ENCODE results near the gene HOMER3.
"Not testable (repeated sequence)": the region's sequence is repeated elsewhere in the genome, so short reads cannot be mapped to it uniquely, and the experiment has no call there.

HOMER3 gene

GRCh38 chr19:18922228-18922985 is 18.6 kb downstream of the HOMER3 start:
- no peak for DNase-seq

GRCh38 chr19:18921593-18921992 is 19.4 kb downstream of the HOMER3 start:
- no peak for DNase-seq

GRCh38 chr19:18920400-18920799 is 20.6 kb downstream of the HOMER3 start:
- no peak for DNase-seq

- DNase-seq = no peak
These were observed 21.2 kb downstream of the HOMER3 start for GRCh38 chr19:18919900-18920214.

- peak; percentile 99 for DNase-seq
These were observed 21.7 kb downstream of the HOMER3 start, which contains the start of the genes COPE and DDX49 for GRCh38 chr19:18919086-18919899. Gene COPE (minus strand): TSS chr19:18919387. CDS start chr19:18919348, 39 bp downstream. Gene DDX49 (plus strand): TSS chr19:18919715. CDS start chr19:18919742, 27 bp downstream.

- not testable (repeated sequence) for DNase-seq
These were observed 23.4 kb downstream of the HOMER3 start for GRCh38 chr19:18917593-18917992.

GRCh38 chr19:18915639-18916038 is 25.4 kb downstream of the HOMER3 start:
- peak; percentile 54 for DNase-seq

GRCh38 chr19:18913466-18913865 is 27.6 kb downstream of the HOMER3 start:
- DNase-seq = no peak

GRCh38 chr19:18912933-18913332 is 28.1 kb downstream of the HOMER3 start:
- DNase-seq = no peak

GRCh38 chr19:18910801-18911436 is 30.1 kb downstream of the HOMER3 start:
- DNase-seq = no peak

- DNase-seq = no peak
These were observed 31.0 kb downstream of the HOMER3 start for GRCh38 chr19:18910010-18910409.

- no peak for DNase-seq
These were observed 31.9 kb downstream of the HOMER3 start for GRCh38 chr19:18908917-18909619.

- DNase-seq = no peak
These were observed 34.2 kb downstream of the HOMER3 start for GRCh38 chr19:18906605-18907519.

- no peak for DNase-seq
These were observed 35.3 kb downstream of the HOMER3 start for GRCh38 chr19:18905513-18906236.

GRCh38 chr19:18905058-18905456 is 36.0 kb downstream of the HOMER3 start:
- DNase-seq = no peak

- DNase-seq = no peak
These were observed 36.5 kb downstream of the HOMER3 start for GRCh38 chr19:18904334-18905057.

GRCh38 chr19:18903156-18904037 is 37.6 kb downstream of the HOMER3 start:
- no peak for DNase-seq

- not testable (repeated sequence) for DNase-seq
These were observed 38.5 kb downstream of the HOMER3 start for GRCh38 chr19:18902519-18902918.

- no peak for DNase-seq
These were observed 39.5 kb downstream of the HOMER3 start for GRCh38 chr19:18901491-18901890.
